ENCODE measurements around the gene SPPL2A. TPM values are rescaled to one million over a fixed set of nuclear protein-coding genes. Genes with fewer than 3 reads are reported as not detected.
"Not testable (repeated sequence)": the region's sequence is repeated elsewhere in the genome, so short reads cannot be mapped to it uniquely, and the experiment has no call there.

SPPL2A gene
- total RNA-seq, result 139 and 146 TPM in 2 replicates

DNA sequence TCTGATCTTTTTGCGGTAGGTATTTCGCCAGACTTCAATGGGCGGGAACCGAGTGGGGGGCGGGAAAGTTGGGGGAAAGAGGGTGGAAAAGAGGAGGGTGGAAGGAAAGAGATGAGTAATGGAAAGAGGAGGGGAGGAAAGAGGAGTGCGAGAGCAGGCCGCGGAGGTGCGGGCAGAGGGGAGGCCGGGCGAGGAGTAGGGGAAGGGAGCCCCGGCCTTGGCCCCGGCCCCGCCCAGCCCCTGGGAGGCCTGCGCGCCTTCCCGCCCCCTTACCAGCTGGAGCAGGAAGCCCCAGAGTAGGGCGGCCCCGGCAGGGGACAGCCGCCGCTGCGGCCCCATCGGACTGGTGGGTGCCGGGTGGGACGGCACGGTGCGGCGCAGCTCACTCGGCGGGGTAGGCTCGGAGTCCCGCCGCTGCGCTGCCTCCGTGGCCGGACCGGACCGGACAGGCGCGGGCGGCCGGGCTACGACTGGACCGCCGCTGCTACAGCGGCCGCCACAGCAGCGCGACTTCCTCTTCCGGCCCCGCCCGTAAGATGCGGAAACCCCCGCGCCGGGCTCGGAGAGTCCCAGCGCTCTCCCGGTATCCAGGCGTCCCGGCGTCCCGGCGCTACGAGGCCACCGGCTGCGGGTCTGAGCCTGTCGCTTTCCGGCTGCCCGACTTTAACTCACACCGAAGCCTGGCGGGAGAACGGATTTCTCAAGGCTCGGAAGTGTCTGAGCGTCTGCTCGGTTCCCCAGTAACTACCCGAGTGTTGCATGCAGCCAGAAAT, at the start of gene SPPL2A:
SPPL2A (minus strand) TSS at position 512 of the 773 bp plus-strand sequence; CDS start at position 339, 173 bp downstream.
- intact Hi-C loops (cut with micrococcal nuclease), result loop anchor here (1.0 to 10.0 kb wide), 11 partner anchors 9 to 1951 kb away; partner anchors contain the start of genes CEP152, COPS2, DTWD1 and EID1

GRCh38 chr15:50814634-50815033, 49.1 kb upstream of the SPPL2A start:
- intact Hi-C loops (cut with micrococcal nuclease), result no loop called here

DNA sequence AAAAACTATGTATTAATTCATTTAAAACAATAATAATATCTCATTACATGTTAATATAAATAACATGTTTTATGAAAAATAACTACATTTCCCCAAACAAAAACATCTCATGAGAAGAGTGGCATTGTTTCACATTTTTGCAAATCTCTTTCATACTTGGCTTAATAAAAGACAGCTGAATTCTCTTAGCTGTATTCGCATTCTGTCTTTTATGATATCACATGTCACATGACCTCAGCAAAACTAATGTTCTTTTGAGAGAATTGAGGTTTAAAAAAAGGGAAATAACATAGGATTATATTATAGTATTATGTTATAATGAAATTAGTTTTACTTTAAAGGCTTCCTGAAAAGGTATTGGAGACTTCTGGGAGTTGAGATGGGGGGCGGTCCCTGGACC, 48.4 kb upstream of the SPPL2A start:
- intact Hi-C loops (cut with micrococcal nuclease), result no loop called here

DNA sequence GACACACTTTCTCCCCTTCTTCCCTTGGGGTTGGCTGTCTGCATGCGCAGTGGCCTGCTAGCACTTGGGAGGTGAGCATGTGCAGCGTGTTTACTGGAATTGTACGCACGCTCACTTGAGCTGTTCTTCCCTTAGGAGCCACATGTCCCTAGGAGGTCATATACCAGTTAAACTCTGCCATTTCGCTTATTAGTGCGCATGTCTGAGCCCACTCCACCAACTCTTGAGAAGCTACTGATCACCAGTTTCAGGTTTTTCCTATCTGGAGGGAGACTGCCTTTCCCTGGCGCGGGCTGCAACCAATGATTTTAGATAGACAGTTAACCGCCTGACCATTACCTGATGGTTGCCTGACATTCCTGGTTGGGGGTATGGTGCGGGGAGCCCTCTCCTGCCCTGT, 47.6 kb upstream of the SPPL2A start:
- intact Hi-C loops (cut with micrococcal nuclease), result no loop called here

DNA sequence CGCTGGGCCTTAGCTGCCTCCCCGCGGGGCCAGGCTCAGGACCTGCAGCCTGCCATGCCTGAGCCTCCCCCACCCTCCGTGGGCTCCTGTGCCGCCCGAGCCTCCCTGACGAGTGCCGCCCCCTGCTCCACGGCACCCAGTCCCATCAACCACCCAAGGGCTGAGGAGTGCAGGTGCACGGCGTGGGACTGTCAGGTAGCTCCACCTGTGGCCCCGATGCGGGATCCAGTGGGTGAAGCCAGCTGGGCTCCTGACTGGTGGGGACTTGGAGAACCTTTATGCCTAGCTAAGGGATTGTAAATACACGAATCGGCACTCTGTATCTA, 46.6 kb upstream of the SPPL2A start:
- intact Hi-C loops (cut with micrococcal nuclease), result not testable (repeated sequence)

GRCh38 chr15:50811461-50812180, 46.1 kb upstream of the SPPL2A start:
- intact Hi-C loops (cut with micrococcal nuclease), result not testable (repeated sequence)

DNA sequence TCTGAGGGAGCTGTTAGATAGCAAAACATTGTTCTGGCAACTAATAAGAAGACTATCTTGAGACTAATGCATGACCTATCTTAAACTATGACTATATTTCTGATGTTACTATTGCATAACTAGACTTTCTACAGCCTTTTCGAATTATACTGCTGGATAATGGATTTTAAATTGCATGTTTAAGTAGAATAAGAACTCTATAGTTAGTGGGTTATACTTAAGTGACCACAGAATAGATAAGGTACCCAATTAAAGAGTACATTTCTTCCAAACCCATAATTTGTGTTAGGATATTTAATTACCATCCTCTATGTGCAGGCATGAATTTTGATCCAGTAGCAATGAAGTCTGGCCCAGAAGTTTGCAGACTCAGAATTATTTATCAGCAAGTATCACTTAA, 44.6 kb upstream of the SPPL2A start:
- intact Hi-C loops (cut with micrococcal nuclease), result no loop called here

DNA sequence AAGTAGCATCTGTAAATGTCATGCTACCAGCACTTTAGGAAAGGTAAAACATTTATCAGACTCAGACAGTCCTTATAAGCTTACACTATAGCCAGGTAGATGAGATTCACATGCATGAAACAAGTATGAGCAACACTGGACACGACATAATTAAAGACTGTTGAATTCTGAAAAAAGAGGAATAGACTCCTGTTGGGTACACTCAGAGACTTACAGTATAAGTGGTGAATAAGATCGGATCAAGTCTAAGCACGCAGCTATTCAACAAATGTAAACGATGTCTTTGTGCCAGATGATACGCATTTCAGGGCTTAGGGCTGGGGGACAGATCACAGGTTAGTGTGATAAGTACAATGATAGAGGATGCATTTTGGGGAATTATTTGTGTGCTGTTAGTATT, 43.2 kb upstream of the SPPL2A start:
- intact Hi-C loops (cut with micrococcal nuclease), result no loop called here

GRCh38 chr15:50803479-50804180, 38.1 kb upstream of the SPPL2A start:
- intact Hi-C loops (cut with micrococcal nuclease), result no loop called here

DNA sequence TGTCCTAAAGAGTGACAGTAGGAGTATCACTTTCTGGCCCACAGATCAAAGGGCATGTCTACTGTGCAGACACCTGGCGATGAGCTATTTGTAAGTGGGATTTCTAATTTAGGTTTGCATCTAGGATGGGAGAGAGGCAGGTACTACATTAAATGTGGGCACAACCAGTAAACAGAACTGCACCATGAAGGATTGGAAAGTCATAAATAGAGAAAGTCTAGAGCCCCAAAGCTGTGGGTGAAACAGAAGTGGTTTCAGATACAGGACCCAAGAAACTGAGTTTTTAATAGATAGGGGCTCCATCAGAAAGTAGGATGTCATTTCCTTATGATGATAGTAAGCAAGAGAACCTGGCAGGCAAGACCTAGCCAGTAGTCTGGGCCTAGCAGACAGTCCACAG, 35.2 kb upstream of the SPPL2A start:
- intact Hi-C loops (cut with micrococcal nuclease), result no loop called here

DNA sequence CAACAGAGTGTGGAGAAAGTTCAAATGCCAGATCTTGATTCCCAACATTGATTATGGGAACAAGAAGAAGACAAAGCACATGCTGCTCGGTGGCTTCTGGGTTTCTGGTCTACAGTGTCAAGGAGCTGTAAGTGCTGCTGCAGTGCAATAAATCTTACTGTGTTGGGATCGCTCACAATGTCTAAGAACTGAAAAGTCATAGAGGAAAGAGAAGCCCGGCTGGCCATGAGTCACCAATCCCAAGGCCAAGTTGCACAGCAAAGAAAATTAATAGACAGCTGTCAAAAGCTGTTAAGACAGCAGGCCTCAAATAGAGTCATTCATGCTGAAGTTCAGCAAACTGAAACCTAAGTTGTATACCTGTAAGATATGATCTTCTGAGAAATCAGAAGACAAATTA, 33.2 kb upstream of the SPPL2A start:
- intact Hi-C loops (cut with micrococcal nuclease), result no loop called here

DNA sequence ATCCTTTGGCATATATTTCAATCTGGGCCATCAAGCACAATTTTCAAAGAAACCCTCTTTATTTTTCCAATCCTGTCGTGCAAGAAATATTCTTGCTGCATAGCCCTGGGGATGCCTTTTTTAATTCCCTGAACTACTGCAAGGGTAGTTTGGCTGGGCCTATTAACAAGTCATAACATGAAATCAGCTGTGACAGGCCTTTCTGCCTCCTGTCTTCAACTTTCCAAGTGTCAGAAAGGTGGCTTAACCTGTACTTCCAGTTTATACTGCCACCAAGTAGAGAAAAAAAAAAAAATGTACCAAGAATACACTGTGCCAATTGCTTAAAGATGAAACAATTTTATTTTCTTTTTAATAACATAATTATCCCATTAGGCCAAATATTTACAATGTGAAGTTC, 32.4 kb upstream of the SPPL2A start:
- intact Hi-C loops (cut with micrococcal nuclease), result no loop called here

- intact Hi-C loops (cut with micrococcal nuclease), result no loop called here
These were observed 26.0 kb upstream of the SPPL2A start for GRCh38 chr15:50791486-50791885.

DNA sequence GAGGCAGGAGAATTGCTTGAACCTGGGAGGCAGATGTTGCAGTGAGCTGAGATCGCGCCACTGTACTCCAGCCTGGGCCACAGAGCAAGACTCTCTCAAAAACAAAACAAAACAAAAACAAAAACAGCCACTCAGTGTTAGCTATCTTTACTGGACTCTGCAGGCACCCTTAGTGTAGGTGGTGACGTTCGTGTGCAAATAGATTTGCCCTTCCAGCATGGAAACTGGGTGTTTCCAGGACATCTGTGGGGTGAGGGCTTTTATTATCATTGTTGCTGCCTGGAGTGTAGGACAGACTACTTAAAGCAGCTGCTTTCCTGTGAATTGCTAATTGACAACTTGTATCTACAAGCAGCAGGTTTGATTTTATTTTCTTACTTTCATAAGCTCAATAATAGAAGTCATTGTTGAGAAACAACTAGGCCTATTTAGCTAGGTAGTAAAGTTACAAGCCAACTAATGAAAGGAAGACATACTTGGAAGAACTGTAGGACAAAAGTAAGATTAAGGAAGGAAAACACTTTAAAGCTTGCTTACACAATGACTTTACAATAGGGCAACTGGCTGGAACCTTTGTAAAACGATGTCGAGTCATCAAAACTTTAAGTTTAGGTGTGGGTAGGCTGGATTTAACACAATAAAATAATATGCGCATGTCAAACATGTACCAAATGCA, 25.4 kb upstream of the SPPL2A start:
- intact Hi-C loops (cut with micrococcal nuclease), result no loop called here

GRCh38 chr15:50786871-50787270, 21.4 kb upstream of the SPPL2A start:
- intact Hi-C loops (cut with micrococcal nuclease), result no loop called here

DNA sequence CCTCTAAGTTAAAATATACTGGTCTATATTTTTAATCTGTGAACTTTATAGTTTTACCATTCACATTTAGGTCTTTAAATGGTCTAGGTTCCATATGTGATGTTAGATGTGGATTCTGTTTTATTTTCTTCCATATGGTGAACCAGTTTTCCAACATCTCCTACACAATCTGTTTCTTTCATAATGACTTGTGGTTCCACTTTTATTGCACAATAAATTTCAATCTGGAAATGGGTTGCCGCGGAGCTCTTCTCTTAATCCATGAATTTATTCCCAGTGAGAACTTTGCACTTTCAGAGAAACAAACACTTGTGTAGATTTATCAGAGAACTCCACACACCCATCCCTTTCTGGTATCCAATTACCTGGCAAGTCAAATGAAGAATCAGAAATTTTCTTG, 20.9 kb upstream of the SPPL2A start:
- intact Hi-C loops (cut with micrococcal nuclease), result no loop called here

DNA sequence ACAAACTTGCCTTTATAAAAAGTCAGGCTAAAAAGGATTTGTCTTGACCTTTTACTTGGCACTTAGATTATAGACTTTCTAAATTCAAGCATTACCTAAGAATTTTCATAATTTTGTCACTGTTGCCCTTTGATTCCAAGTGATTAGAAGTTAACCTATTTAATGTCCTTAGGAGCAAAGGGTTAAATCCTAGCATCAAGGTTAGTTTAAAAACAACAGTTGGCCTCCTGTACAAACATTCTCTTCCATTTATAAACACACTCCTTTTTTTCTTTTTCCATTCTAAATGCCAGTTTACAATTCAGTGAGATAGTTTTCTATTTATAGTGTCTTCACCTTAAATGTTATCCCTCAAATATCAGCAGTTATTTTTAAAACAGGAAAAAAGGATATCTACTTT, 18.4 kb upstream of the SPPL2A start:
- intact Hi-C loops (cut with micrococcal nuclease), result no loop called here

- intact Hi-C loops (cut with micrococcal nuclease), result no loop called here
These were observed 17.9 kb upstream of the SPPL2A start for GRCh38 chr15:50783411-50783810.

DNA sequence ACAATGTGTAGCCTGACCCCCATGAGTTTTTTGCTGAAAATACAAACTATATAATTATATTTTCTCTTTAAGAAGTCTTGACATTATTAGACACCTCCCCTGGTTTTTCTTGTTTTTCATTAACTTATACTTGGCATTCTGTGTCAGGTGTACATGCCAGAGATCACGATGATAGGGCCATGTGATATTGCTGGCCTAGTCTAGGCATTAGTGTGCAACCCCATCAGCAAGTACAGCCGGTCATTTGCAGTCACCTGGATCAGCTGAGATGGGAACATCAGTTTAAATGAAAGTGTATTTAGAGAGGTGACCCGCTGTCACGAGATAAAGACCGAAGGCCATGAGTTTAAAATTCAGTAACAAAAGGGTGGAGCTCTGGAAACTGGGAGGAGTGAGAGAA, 12.6 kb upstream of the SPPL2A start:
- intact Hi-C loops (cut with micrococcal nuclease), result no loop called here

DNA sequence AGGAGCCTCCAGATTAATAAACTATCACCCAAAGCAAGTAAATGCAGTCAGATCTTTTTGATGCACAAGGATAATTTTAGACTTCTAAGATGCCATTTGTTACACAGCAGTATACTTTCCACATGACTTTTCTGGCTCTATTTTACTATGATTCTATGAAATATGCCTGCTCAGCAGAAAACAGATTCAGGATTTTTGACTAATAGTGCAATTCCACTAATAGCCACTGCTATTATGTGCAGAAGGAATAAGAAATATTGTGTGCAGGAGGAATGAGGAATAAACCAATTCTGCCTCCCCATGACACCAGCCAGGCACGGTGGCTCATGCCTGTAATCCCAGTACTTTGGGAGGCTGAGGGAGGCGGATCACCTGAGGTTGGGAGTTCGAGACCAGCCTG, 11.5 kb upstream of the SPPL2A start:
- intact Hi-C loops (cut with micrococcal nuclease), result no loop called here

GRCh38 chr15:50774450-50774849, 8.9 kb upstream of the SPPL2A start:
- intact Hi-C loops (cut with micrococcal nuclease), result loop anchor here (1.0 kb wide), 1 partner anchor 9 kb away; the partner anchor contains the start of gene SPPL2A

DNA sequence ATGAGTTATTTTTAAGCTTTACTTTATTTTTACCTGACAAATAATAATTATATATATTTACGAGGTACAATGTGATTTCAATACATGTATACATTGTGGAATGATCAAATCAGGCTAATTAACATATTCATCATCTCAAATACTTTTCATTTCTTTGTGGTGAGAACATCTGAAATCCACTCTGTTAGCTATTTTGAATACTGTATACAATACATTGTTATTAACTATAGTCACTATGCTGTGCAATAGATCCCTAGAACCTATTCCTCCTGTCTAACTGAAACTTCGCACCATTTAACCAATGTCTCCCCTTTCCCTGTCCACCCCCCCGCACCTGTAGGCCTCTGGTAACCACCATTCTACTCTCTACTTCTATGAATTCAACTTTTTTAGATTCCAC, 7.9 kb upstream of the SPPL2A start:
- intact Hi-C loops (cut with micrococcal nuclease), result no loop called here
